Measurements from ENCODE around the gene ZSWIM8.

GRCh38 chr10:73824146-73824725 lies 38.8 kb downstream of the ZSWIM8 start:
- TF ChIP-seq CREB1 (IDR thresholded peaks at IDR 0.05) (no peak), CTCF (IDR thresholded peaks at IDR 0.05; ENCODE audit: control extremely low read depth in 1 of 3, insufficient read depth in 1 of 3, low read depth in 1 of 3, low read length in 3 of 3) (no peak)
